ENCODE results near the gene KRTAP29-1.
A peak's percentile ranks its signal among the peaks of the same experiment; 100 is the strongest.

KRTAP29-1 gene

DNA sequence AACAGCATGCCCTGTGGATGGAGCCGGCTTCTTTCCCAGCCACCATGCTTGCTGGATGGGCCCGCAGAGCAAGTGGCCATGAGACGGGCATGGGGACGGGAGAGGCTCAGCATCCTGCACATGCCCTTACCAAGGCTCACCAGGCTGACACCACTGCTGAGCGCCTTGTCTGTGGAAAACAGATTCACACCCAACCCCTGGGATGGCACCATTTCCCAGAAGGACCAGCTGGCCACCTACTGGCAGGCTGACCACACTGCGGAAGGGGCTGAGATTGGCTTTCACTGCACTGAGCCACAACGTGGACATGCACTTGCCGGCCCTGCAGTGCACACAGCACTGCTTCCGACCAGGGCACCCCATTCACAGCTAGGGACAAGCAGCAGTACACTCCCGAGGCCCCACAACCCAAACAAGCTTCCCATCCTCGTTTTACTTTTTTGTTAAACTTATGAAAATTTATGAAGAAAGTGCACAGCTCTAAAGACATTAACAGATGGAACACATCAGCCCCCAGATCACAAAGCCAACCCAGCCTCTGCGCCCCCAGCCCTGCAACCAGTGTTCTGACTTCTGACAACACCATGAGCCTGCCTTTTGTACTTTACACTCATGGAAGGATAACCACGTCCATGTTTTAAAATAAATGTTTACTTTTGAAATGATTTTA, 26.8 kb upstream of the KRTAP29-1 start:
- DNase-seq (ENCODE audit: low read depth in 2 of 2, low spot score in 1 of 2), result no peak

DNA sequence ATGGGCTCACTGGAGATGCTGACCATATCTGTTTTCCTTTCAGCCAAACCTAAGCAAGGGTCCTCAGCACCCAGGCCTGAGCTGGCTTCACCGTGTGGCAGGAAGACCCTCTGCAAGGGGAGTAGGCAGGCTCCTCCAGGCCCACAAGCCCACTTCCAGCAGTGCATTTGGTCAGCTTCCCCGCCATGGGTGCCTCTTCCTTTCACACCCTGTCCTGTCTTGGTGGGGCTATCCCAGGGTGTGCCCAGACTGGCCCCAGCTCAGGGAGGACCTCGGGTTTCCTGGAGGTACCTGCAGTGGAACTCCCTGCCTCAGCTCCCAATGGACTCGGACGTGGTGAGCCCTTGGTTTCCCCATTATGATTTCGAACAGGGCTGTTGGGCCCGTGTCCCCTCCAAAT, 25.6 kb upstream of the KRTAP29-1 start:
- DNase-seq (ENCODE audit: low read depth in 2 of 2, low spot score in 1 of 2), result no peak

DNA sequence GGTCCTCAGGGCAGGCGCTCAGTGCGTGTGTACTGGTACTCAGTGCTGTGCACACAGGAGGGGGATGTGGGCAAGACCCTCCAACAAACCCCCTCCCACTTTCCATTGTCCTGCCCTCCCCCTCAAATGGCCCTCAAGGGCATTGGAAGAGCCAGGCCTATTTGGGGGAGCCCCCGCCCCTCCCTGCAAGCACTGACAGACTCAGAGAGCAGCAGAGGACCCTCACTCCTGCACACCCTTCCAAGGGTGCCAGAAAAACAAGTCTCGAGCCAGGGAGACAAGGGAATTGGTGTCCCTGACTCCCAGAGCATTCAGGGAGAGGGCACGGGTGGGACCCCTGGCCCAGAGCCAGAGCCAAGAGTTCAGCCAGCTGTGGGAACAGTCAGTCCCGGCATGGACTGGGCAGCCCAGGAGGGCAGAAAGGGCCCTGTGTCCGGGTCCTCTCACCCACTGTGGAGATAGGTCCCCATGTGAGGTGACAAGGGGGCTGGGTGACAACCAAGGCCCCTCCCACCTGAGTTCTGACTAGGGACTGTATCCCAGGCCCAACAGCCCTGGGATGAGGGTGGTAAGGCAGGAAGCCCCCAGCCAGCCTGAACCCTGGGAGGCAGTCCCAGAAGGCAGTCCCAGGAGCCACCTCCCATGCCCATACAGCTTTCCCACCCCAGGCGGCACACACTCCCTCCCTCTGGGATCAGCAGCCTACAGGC, 24.9 kb upstream of the KRTAP29-1 start:
- DNase-seq (ENCODE audit: low read depth in 2 of 2, low spot score in 1 of 2), result no peak

DNA sequence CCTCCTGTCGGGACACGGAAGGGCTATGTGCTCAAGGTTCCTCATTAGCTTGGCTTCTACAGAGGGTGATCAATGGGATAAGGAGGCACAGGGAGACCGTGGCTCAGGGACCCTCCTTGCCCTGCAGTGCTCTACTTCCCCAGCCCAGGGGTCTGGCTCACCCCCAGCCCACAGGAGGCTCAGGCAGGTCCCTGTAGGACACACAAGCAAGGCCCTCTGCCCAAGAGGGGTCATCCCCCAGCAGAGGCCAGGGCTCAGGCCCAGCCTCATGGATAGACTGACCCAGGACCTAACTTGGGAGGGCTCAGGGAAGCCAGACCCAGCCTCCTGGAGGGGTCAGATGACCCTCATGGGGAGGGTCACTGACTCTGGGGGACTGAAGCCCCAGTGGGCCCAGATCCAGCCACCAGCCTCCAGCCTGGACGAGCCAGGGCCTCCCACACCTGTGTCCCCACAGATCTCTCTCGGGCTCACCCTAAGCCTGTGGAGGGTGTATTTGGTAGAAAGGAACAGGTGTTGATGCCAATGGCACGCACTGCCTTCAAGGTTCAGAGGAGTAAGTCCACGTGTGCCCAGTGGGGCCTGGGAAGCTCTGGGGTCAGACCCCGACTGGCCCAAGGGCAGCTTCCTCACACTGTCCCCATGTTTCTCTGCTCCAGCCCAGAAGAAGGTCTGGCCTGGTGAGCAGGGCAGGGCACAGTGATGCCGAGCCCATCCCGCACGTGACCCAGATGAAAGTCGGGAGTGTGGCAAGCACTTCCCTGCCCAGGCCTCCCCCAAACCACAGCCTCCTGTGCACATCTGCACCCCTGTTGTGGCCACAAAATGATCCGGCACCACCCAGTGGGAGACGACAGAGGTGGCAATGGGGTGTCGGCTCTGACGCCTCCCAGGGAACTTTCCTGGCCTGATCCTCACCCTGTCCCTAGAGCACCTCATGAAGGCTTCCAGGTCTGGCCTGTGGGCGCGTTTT, 23.8 kb upstream of the KRTAP29-1 start:
- no peak for DNase-seq (ENCODE audit: low read depth in 2 of 2, low spot score in 1 of 2)

DNA sequence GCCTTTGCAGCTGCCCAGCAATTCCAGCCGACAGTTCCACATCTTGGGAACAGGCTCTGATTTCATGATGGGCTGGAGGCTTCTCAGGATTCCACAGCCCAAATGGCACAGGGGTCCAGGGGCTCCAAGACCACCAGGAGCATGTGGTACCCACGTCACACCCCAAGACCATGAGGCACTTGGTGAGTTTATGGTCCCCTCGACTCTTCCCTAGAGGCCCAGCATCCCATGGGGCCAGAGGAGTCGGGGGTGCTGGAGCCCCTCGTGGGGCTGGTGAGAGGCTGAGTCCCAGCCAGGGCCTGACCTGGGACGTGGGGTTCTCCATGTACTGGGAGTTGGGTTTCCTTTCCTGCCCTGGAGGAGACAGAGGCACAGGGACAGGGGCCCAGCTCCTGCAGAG, 23.0 kb upstream of the KRTAP29-1 start:
- no peak for DNase-seq (ENCODE audit: low read depth in 2 of 2, low spot score in 1 of 2)

DNA sequence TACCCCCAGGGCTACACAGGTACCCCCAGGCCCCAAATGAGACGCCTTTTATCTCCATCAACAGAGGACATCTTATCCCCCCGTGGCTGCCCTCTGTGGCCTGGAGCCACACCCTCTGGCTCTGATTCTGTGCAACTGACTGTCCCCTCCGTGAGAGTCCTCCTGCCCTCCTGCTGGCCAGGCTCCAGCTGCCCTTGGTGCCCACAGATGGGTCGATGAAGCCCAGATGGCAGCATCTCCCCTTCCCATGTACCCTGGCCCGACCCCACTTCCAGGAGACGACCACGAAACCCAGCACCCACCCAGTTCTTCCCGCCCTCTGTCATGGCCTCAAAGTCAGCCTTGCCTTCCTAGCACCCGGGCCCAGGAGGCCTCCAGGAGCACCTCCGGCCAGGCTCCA, 22.5 kb upstream of the KRTAP29-1 start:
- no peak for DNase-seq (ENCODE audit: low read depth in 2 of 2, low spot score in 1 of 2)

DNA sequence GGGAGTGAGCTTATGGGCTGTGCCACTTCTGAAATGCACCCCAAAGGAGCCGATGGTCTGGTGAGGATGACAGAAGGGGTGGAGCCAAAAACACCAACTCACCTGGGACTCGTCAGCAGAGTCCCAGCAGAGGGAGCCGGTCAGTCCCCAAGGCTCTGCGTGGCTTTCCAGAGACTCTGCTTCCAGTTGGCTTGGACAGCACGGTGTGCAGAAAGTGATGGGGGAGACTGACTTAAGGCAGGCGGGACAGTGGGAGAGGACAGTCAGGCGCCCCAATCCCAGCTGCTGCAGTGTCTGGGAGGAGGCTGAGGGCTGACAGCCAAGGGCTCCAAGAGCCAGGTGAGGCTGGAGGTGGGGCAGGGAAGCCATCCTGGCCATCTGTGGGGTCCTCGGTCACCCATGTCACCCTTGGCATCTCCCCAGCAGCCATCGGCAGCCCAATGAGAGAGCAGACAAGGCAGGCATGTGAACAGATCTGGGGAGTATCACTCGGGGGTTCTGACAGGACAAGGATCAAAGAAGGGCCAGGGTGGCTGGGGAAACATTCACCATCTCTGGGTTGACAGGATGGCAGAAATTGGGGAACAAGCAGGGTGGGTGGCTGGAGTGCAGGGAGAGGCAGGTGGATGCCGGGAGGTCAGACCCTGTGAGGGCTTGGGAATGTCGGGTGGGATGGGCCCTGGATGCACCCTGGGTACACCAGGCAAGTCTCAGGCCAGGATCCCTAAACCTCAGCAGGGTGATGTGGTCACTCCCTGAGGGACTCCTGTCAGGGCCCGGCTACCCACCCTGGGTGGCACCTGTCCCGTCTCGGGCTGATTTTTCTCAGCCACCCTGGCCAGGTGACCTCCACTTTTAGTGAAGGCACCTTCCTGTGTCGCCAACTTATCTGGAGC, 21.8 kb upstream of the KRTAP29-1 start:
- DNase-seq (ENCODE audit: low read depth in 2 of 2, low spot score in 1 of 2), result no peak

DNA sequence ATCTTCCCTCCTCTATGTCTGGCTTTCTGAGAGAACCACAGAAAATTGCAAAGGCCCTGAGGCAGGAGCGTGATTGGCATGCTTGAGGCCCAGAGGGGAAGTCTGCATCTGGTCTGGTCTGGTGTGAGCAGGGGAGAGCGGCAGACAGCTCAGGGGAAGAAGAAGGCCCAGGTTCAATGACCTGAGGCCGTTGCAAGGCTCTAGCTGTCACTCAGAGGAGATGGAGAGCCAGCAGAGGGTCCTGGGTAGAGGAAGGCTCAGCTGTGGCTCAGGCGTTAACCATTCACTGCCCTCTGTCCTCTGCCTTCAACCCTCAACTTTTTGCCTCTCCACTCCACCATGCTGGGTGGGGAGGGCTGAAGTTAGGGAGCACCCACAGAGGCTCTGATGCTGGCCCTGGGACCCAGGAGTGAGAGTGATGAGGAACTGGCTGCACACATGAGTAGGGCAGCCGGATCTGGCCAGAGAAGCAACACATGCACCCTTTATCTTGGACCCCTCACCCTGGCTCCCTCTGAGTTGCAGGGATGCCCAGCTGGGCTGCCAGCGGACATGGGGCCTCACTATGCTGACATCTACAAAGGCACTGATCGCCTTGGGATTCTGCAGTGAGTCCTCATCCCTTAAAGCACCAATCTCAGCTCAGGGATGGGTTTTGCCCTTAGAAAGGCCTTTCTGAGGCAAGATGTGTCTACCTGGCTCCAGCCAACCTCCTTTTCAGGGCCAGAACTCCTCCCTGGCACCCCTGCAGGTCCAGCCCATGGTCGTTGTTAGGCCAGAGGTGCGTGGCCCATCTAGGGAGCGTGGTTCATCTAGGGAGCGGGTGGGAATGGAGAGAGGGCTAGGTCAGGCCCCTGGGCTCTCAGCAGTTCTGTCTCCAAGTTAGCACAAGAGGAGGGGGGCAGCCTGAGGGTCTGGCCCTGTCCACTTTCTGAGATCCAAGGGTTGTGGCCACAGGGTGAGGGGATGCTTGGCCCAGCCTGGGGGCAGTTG, 20.5 kb upstream of the KRTAP29-1 start:
- no peak for DNase-seq (ENCODE audit: low read depth in 2 of 2, low spot score in 1 of 2)

DNA sequence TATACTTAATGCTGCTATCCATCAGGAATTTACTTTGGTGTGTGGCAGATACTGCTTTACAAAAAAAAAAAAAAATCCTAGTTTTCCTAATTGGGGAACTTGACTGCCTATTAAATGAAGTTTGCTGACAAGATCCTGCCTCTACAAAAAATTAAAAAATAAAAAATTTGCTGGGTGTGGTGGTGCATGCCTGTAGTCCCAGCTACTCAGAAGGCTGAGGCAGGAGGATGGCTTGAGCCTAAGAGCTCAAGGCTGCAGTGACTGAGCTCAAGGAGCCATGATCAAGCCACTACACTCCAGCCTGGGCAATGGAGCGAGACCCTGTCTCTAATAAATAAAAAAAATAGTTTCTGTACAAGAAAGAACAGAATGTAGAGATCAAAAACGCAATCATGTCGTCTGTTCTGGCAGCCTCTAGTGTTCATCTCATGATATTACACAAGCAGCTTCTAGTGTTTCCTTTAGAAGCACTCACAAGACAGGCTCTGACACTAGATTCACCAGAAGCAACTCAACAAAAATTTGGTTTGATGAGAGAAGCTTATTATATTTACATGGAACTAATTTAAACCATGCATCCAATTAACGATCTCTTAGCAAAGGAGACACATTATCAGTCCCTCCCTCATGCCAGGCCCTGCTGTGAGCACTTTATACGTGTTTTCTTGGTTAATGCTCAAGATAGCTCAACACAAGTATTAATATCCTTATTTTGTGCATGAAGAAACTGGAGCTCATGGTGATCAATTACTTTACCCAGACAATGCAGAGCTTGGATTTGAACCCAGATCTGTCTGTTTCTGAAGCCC, 19.6 kb upstream of the KRTAP29-1 start:
- DNase-seq (ENCODE audit: low read depth in 2 of 2, low spot score in 1 of 2), result no peak

DNA sequence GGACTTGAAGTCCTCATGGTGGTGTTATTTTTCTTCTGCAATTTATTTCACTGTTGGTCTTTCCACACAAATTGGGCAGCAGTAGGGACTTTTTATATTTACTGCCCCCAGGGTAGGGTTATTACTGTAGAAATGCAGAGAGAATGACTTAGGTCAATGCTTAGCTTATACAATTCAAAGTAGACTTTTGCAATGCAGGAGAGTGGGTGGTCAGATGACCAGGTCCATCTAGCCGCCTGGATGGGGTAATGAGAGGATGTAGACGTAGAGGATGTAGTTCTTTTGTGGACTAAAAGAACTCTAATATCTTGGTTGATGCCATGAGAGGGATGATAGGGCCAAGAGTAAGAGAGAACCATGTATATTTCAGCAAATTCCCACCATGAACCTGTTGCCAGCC, 15.6 kb upstream of the KRTAP29-1 start:
- no peak for DNase-seq (ENCODE audit: low read depth in 2 of 2, low spot score in 1 of 2)

DNA sequence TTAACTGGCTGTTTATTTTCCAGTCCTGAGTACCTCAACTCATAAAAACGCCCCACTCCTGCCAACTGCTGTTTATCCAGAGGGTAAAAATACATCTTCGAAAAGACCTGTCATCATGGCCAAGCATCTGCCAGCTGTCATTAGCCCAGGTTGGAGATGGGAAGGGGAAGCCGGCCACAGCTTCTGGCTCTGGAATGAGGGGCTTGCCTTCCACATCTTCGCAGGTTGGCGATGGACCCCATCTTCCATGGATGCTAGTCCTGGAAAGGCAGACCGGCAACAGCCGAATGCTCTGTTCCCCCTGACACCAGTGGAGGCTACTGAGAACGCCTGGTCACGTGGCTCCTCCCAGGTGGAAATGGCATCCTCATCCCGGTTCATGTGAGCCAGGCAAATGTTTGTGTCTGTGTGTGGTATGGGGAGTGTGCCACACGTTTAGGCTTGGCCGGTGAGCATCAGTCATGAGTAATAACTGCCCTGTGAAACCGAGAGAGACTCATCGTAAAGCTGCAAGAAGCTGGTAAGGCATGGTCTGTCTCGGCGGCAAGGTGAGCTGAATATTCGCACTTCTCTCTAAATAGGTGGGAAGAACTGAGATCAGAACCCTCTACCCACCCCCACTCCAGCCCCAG, 13.3 kb upstream of the KRTAP29-1 start:
- DNase-seq (ENCODE audit: low read depth in 2 of 2, low spot score in 1 of 2), result no peak

DNA sequence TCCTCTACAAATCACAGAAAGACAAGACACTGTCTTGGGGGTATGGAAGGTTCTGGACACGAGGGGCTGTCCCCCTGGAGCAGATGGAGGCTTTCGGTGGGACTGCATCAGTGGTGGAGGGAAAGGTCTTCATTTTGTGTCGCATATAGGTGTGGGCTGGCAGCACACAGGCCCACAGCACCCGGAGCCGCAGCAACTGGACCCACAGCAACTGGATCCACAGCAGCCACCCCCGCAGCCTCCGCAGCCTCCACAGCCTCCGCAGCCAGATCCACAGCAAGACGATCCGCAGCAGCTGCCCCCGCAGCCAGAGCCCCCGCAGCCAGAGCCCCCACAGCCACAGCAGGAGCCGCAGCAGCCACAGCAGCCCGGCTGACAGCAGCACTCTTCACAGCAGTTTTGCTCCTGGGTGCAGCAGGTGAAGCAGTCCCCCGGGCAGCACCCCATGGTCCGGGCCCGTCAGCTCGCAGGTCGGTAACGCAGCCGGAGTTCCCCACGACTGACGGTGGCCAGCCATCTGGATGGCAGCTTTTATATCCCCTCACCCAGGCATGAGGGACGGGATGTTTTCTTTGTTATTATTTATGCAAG, 12.6 kb upstream of the KRTAP29-1 start, which contains the start of gene KRTAP17-1:
Gene KRTAP17-1 (minus strand): TSS at position 507 of the 591 bp plus-strand sequence. CDS start 60 bp downstream, at position 447.
- DNase-seq (ENCODE audit: low read depth in 2 of 2, low spot score in 1 of 2), result no peak

DNA sequence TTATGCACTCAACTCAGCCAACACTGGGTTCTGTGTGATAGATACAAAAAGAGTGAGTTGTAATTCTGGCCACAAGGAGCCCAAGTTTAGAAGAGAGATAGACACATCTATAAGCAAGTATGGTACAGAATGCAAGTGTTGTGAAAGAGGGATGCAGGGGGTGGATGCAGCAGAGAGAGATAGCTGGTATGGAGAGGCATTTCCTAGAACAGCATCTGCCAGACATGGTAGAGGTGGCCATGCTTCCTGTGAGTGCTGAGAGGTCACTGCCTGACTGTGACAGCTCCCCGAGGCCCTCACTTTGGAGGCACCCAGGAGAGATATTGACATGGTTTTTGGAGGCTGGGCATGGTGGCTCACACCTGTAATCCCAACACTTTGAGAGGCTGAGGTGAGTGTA, 8.5 kb upstream of the KRTAP29-1 start:
- no peak for DNase-seq (ENCODE audit: low read depth in 2 of 2, low spot score in 1 of 2)

DNA sequence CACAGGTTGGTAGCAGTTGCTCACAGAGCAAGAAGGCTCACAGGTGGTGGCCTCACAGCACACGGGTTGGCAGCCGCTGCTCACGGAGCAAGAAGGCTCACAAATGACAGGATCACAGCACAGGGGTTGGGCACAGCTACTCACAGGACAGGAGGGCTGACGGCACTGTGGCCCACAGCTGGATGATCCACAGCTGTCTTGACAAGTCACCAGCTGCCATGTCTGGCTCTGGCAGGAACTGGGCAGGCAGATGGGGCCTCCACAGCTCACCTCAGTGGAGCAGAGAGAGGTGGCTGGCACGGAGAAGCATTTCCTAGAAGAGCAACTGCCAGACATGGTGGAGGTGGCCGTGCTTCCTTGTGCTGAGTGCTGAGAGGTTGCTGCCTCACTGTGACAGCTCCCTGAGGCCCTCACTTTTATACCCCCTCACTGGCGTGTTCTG, 6.3 kb upstream of the KRTAP29-1 start, which contains the start of gene KRTAP16-1:
Gene KRTAP16-1 (minus strand): TSS at position 392 of the 442 bp plus-strand sequence. CDS start 56 bp downstream, at position 336.
- no peak for DNase-seq (ENCODE audit: low read depth in 2 of 2, low spot score in 1 of 2)

DNA sequence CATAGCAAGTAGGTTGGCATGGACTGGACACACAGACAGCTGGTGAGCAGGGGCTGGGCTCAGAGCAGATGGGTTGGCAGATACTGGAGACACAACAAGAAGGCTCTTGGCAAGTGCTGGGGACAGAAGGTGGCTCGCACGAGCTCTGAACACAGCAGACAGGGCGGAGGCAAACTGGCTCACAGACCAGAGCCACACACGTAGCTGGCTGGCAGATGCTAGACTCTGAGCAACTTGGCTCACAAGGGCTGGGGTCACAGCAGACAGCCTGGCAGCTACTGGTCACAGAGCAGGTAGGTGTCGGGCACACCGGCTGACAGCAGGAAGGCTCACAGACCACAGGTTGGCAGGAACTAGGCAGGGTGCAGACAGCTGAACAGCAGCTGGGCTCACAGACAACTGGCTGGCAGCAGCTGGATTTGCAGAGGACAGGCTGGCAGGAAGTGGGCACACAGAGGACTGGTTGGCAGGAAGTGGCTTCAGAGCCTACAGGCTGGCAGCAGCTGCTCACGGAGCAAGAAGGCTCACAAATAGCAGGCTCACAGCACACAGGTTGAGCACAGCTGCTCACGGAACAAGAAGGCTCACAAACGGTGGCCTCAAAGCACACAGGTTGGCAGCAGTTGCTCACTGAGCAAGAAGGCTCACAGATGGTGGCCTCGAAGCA, 5.7 kb upstream of the KRTAP29-1 start:
- DNase-seq (ENCODE audit: low read depth in 2 of 2, low spot score in 1 of 2), result peak; percentile 40 to 63

DNA sequence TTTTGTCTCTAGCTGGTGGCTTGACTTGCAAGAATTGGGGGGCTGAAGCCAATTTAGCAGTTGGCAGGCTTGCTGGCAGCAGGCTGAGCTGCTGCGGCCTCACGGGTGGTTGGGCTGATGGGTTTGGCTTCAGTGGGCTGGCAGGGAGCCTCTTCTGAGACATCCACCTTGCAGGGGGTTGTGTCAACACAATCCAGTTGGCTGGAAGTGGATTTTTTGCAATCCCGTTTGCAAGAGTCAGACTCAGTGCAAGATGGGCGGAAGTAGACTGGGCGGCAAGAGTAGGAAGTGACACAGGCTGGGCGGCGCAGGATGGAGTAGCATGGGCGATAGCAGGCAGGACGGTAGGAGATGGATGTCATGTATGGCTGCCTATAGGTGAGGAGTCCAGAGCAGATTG, 5.0 kb upstream of the KRTAP29-1 start:
- no peak for DNase-seq (ENCODE audit: low read depth in 2 of 2, low spot score in 1 of 2)

DNA sequence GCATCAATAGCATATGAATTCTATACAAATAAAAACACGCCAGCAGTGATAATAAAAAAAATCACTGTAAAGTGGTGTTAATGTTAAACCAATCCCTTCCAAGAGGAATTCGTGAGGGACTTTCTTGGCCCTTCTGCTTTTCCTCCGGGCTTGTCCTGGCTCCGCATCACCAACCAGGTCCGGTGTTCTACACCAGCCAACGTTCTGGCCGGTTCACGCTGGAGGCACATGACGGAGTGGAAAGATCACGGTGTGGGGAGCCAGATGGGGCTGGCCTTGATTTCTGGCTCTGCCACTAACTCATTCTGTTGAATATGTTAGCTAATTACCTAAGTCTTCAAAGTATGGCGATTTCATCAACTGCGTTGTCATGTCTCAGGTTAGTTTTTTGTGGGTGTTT, 1.4 kb upstream of the KRTAP29-1 start:
- DNase-seq (ENCODE audit: low read depth in 2 of 2, low spot score in 1 of 2), result no peak
